IPS-20b (cell line): Measurements from ENCODE around the gene CYP1A2.
"Not testable (repeated sequence)": the region's sequence is repeated elsewhere in the genome, so short reads cannot be mapped to it uniquely, and the experiment has no call there.

ENCODE experiments used
- H3K27ac ChIP-seq: one replicate; pipeline ENCODE4 v1.5.1; 2013; ENCODE audit warnings: low read length
- H3K27me3 ChIP-seq: 2 replicates; pipeline ENCODE4 v1.6.1; 2013; ENCODE audit warnings: mild to moderate bottlenecking, low read length, inconsistent platforms; ENCODE audit not compliant: insufficient read depth
- H3K36me3 ChIP-seq: 2 replicates; pipeline ENCODE4 v1.6.1; 2013; ENCODE audit warnings: low read depth, mild to moderate bottlenecking, inconsistent platforms, low read length, moderate library complexity; ENCODE audit not compliant: insufficient read depth
- H3K4me1 ChIP-seq: 2 replicates; pipeline ENCODE4 v1.6.1; 2013; ENCODE audit warnings: mild to moderate bottlenecking, control low read depth, inconsistent platforms, low read length, moderate library complexity; ENCODE audit not compliant: insufficient read depth
- H3K4me3 ChIP-seq: 2 replicates; pipeline ENCODE4 v1.5.1; 2013; ENCODE audit warnings: mild to moderate bottlenecking, low read length, inconsistent platforms
- H3K9ac ChIP-seq: 2 replicates; pipeline ENCODE4 v1.6.1; 2013; ENCODE audit warnings: low read depth, mild to moderate bottlenecking, inconsistent platforms, low read length, moderate library complexity
- H3K9me3 ChIP-seq: 2 replicates; pipeline ENCODE4 v1.6.1; 2013; ENCODE audit warnings: mild to moderate bottlenecking, low read depth, low read length, inconsistent platforms; ENCODE audit not compliant: insufficient read depth

Gene CYP1A2

DNA sequence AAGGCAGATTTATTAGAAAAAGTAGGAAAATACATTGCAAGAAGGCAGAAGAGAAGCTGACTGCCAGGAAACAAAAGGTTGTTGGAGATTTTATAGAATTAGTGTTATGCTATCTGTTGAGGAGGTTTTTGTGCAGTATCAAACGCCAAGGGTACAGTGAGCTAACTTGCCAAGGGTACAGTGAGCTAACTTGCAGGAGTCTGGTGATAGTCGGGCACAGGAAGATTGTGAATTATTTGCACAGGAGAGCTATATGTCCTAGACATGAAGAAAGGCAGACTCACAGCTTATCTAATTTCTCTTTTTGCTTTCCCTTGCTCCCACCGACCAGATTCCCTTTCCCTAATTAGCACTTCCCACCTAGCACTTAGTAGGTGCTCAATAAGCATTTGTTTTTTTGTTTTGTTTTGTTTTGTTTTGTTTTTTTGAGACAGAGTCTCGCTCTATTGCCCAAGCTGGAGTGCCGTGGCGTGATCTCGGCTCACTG, 30.6 kb downstream of the CYP1A2 start:
- peaks cover 4% of the 10 kb centered on the region for H3K4me1 ChIP-seq
- no peak overlapping the region for H3K4me3 ChIP-seq
- H3K27ac ChIP-seq = no peak overlapping the region
- H3K27me3 ChIP-seq = peaks cover 18% of the 10 kb centered on the region
- no peak overlapping the region for H3K9ac ChIP-seq
- no peaks in the 10 kb centered on the region for H3K9me3 ChIP-seq
- H3K36me3 ChIP-seq = no peaks in the 10 kb centered on the region

DNA sequence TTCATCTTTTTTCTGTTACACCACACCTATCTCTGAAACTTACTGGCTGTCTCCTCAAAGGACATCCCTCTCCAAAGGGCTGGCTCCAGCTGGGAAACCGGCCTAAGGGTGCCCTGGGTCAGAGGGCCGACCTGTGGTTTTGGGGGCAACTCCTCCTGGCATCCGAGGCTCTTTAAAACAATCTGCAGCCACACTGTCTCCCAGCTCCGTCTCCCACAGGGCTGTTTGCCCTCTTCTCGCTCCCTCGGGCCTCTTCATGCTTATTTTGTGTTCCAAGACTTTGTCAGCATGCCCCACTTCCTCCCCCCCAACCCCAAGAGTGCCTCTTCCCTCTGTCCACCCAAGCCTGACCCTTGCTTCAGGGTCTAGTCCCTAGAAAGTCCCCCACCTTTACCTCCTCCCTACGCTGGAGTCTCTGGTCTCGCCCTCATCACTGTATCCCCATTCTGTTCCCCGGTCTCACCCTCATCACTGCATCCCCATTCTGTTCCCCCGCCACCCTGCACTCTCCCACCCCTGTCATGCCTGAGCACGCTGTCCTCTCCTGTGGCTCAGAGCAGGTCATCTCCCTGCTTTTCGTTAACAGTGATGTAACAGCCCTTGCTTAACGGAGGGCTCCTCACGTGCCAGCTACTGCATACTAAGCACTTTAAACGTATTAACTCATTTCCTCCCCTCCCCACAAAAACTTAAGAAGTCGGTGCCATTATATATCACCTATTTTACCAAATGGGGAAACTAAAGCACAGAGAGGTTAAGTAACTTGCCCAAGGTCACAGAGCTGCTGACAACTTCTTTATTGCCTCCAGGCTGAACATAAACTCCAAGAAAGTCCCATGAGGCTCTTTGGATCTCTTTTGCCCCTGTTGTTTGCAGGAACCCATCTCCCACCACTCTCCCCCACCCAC, 32.1 kb downstream of the CYP1A2 start:
- peaks cover 4% of the 10 kb centered on the region for H3K4me1 ChIP-seq
- H3K4me3 ChIP-seq = peak overlapping the region; percentile 76
- H3K9me3 ChIP-seq = no peaks in the 10 kb centered on the region
- H3K9ac ChIP-seq = no peak overlapping the region
- H3K36me3 ChIP-seq = no peaks in the 10 kb centered on the region
- H3K27me3 ChIP-seq = peaks cover 18% of the 10 kb centered on the region
- H3K27ac ChIP-seq = no peak overlapping the region

DNA sequence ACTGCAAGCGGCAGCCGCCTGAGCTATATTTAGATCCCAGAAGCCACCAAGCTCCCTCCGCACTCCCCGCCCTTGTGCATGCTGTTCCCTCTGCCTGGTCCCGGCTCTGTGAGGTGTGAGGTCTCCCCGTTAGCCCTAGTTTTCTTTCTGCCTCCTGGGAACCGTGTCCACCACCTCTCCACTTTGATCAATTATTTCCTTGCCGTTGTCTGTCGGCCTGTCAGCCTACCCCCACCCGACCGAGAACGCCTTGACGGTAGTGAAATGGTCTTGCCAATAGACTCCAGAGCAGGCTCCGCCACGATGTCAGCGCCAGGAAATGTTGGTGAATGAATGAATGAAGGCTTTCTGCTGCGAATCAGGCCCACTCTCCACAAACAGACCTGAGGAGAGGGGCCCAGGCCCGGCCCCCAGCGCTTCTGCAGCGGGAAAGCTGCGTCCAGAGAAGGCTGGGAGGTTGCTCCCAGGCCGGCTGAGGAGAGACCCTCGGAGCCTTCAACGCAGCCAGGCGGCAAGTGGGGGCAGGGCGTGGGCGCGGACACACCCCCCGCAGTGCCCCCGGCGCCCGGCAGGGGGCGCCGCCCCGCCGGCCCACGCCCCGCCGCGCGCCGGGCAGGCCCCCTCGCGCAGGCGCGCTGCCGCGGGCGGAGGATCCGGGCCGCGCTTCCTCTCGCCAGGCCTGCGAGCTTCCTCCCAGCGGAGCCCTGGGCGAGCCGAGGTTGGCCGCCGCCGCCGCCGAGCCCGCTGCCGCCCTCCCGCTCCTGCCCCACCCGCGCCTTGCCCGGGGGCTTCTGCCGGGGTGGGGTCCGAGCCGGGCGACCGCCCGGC, 33.0 kb downstream of the CYP1A2 start, which contains the start of gene CSK:
TSS of gene CSK (plus strand) at position 650 of the 828 bp plus-strand sequence. CDS start 16,218 bp downstream, outside the sequence.
- Histone ChIP-seq H3K36me3 (no peaks in the 10 kb centered on the region), H3K9me3 (no peaks in the 10 kb centered on the region), H3K27ac (no peak within 1 kb of the TSS), H3K4me3 (peak within 1 kb of the TSS; percentile 89), H3K4me1 (peaks cover 4% of the 10 kb centered on the region), H3K9ac (peak within 1 kb of the TSS; percentile 66; the same call in 1 of the 2 replicates), H3K27me3 (peaks cover 18% of the 10 kb centered on the region)

DNA sequence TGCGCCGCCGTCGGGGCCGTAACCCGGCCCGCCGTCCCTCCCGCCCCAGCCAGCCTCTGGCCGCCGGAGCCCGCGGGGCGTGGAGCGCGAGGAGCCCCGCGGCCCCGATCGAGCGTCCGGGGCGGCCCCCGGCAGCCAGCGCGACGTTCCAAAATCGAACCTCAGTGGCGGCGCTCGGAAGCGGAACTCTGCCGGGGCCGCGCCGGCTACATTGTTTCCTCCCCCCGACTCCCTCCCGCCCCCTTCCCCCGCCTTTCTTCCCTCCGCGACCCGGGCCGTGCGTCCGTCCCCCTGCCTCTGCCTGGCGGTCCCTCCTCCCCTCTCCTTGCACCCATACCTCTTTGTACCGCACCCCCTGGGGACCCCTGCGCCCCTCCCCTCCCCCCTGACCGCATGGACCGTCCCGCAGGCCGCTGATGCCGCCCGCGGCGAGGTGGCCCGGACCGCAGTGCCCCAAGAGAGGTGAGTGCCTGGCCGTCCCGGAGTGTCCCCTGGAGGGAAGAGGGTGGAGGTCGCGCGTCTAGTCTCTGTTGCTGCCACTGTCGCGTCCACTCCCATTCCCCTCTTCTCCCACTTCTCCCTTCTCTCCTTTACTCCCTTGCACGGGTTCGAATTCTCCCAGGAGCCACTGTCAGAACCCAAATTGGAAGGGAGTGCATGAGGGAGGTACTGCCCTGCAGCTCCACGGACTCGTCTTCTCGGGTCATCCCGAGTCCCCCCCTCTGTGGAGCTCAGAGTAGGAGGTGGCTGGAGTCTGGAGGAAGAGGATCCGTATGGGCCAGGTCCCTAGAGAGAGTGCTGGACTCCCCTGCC, 33.8 kb downstream of the CYP1A2 start:
- H3K27ac ChIP-seq = no peak overlapping the region
- no peaks in the 10 kb centered on the region for H3K36me3 ChIP-seq
- H3K9ac ChIP-seq = peak overlapping the region; percentile 66; the same call in 1 of the 2 replicates
- no peaks in the 10 kb centered on the region for H3K9me3 ChIP-seq
- peaks cover 3% of the 10 kb centered on the region for H3K4me1 ChIP-seq
- H3K27me3 ChIP-seq = peaks cover 18% of the 10 kb centered on the region
- peak overlapping the region; percentile 89 for H3K4me3 ChIP-seq

DNA sequence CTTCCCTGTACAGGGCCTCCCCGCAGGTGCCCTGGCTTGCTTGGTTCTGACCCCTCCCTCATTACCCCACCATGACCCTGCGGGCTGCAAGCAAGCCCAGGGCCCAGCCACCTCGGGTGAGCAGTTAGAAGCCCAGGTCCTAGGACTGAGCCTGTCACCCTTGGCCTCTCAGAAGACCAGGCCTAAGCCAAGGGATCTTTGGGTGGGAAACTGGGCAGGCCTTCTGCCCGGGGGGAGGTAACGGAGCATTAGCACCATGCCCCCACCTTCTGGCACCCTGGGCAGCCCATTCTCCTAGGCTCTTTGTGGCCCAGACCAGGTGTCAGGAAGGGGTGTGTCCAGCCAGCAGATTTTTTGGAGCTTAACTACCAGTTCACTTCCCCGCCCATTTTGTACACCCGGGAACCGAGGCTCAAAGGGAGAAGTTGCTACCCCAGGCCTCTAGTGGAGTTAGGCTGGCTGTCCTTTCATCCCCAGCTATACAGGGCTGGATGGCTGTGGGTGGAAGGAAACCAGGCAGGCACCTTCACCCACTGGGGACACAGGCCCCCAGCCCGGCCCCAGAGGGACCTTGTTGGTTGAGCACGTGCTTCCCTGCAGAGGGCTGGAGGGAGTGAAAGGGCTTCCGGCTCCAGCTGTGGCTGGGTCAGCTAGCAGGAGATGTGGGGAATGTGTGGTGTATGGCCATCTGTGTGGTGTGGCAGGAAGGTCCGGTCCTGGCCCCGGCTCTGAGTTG, 34.6 kb downstream of the CYP1A2 start:
- peaks cover 8% of the 10 kb centered on the region for H3K4me1 ChIP-seq
- H3K9me3 ChIP-seq = no peaks in the 10 kb centered on the region
- no peaks in the 10 kb centered on the region for H3K36me3 ChIP-seq
- peak overlapping the region; percentile 89 for H3K4me3 ChIP-seq
- H3K9ac ChIP-seq = peak overlapping the region; percentile 66; the same call in 1 of the 2 replicates
- H3K27ac ChIP-seq = no peak overlapping the region
- peaks cover 18% of the 10 kb centered on the region for H3K27me3 ChIP-seq

DNA sequence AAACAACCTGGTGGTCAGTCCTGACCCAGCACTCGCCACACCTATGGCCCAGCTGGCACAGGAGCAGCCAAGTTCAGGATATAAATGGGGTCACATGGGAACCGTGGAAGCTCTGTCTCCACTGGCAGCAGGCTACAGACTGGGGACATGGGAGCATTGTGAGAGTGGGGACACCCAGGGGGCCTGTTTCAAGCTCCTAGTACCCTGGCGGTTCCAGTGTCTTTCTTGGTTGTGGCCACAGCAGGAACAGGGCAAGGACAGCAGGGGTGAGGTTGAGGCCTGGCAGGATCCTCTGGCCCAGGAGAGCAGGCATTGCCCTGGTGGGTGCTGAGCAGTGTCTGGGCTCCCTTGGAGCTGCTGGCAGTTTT, 35.1 kb downstream of the CYP1A2 start:
- peaks cover 13% of the 10 kb centered on the region for H3K4me1 ChIP-seq
- H3K4me3 ChIP-seq = peak overlapping the region; percentile 89; the same call in 1 of the 2 replicates
- peaks cover 18% of the 10 kb centered on the region for H3K27me3 ChIP-seq
- no peak overlapping the region for H3K9ac ChIP-seq
- H3K9me3 ChIP-seq = no peaks in the 10 kb centered on the region
- no peak overlapping the region for H3K27ac ChIP-seq
- H3K36me3 ChIP-seq = no peaks in the 10 kb centered on the region

DNA sequence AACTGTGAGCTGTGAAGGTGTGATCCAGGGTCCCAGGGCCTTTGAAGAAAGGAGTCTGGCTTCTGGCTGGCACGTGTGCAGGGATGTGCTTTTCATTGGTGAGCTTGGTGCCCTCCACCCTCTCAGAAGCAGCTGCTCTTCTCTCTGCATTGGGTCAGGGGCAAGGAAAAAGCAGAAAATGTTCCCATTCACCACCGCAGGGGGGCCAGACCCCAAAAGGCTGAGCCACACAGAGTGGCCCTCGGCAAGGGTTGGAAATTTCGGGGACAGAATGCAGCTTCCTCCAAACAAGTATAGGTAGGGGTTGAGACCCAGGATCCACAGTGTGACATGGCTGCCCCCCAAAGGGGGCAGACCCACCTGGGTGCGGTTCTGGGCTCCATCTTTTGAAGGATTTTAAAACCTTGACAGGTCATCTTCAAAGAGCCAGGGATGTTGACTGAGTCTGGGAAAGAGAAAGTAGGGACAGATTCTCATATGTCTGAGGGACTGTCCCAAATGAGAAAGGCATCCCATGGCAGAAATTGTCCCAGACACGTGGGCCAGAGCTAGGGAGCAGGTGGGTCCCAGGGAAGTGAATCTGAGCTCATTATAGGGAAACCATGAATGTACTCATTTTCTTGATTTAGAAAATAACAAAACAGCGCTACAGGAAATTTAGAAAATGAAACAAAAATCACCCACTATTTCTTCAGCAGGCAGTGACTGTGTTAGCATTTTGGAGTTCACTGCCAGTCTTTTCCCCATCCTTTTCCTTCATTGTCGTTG, 36.0 kb downstream of the CYP1A2 start:
- Histone ChIP-seq H3K9ac (no peak overlapping the region), H3K27ac (no peak overlapping the region), H3K4me3 (no peak overlapping the region)

DNA sequence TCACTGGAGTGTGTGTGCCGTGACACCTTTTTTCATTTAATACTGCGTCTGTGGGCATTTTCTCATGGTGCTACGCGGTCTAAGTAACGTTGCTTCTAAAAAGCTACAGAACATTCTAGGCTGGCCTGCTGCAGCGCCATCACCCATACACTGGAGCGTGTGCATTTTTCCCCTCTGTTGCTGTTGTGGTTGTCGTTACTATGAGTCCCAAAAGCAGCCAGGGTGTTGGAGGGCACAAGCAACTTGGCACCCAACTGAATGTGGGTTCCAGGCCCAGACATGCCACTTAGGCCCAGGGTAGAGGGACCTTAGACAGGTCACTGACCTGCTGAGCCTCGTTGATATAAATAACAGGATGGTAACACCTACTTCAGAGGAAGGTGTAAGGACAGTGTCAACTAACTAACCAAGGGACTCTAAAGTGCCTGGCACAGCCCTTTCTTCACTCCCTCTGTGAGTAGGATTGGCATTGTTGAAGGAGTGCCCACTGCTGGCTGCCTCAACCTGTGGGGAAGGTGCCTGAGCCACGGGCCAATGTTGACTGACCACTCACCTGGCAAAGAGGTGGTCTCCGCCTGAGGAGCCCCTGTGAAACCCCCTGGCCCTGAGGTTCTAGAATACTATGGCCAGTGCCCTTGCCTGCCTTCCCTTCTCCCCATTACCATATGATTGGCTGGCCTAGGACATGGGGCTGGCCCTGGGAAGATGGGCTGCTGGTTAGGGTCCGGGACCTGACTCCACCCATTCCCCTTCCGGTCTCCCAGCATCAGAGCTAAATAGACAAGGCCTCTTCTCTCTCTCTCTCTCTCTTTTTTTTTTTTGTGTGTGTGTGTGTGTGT, 36.8 kb downstream of the CYP1A2 start:
- Histone ChIP-seq H3K4me3 (no peak overlapping the region), H3K27me3 (peaks cover 12% of the 10 kb centered on the region), H3K4me1 (peaks cover 15% of the 10 kb centered on the region), H3K36me3 (no peaks in the 10 kb centered on the region), H3K27ac (no peak overlapping the region), H3K9me3 (no peaks in the 10 kb centered on the region), H3K9ac (no peak overlapping the region)

More for the DNA sequence above, 36.0 kb downstream of the CYP1A2 start:
- Histone ChIP-seq H3K4me1 (peaks cover 15% of the 10 kb centered on the region), H3K9me3 (no peaks in the 10 kb centered on the region), H3K36me3 (no peaks in the 10 kb centered on the region), H3K27me3 (peaks cover 18% of the 10 kb centered on the region)

DNA sequence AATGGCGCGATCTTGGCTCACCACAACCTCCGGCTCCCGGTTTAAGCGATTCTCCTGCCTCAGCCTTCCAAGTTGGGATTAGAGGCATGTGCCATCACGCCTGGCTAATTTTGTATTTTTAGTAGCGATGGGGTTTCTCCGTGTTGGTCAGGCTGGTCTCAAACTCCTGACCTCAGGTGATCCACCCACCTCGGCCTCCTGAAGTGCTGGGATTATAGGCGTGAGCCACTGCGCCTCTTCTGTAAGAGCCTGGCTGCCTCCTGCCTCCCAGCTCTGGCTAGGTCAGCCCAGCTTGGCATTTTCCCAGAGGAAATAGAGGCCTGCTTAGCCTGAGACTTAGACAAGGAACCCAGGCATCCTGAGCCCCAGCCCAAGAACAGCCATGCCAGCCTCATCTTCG, 37.4 kb downstream of the CYP1A2 start:
- H3K4me1 ChIP-seq = peaks cover 15% of the 10 kb centered on the region
- not testable (repeated sequence) for H3K27ac ChIP-seq, H3K4me3 ChIP-seq, H3K9ac ChIP-seq, H3K9me3 ChIP-seq, H3K36me3 ChIP-seq, H3K27me3 ChIP-seq
